WTC11 (cell line): ENCODE data around the gene SIGLEC12. TPM values are rescaled to one million over a fixed set of nuclear protein-coding genes. Genes with fewer than 3 reads are reported as not detected.

Experiments used
- ATAC-seq: fragments of 200-7000 bp; cut with Tn5 transposase; 2 replicates; pipeline ENCODE4 v1.10.0; 2021; ENCODE audit warnings: mild to moderate bottlenecking, moderate library complexity
- CTCF ChIA-PET: fragments of 300-600 bp; sonication (Branson Sonifier 250); formaldehyde crosslinking; loops from one replicate; lab custom pipeline; 2021; ENCODE audit warnings: antibody characterized with exemption; lab: Charles Lee
- POLR2A ChIA-PET: fragments of 350-600 bp; sonication (Branson Sonifier 250); formaldehyde crosslinking; loops from one replicate; lab custom pipeline; 2021; ENCODE audit warnings: antibody characterized with exemption; lab: Charles Lee
- DNase-seq: peaks from one replicate; pipeline ENCODE4 v3.0.0; 2021; ENCODE audit warnings: low spot score
- H3K27ac Mint-ChIP-seq: 2 replicates; pipeline ENCODE4 v1.8.0; 2021; ENCODE audit warnings: mixed read lengths
- H3K27me3 Mint-ChIP-seq: 2 replicates; pipeline ENCODE4 v1.8.0; 2021; ENCODE audit warnings: low read depth, mild to moderate bottlenecking, moderate library complexity, mixed read lengths
- H3K36me3 Mint-ChIP-seq: 2 replicates; pipeline ENCODE4 v1.8.0; 2021; ENCODE audit warnings: mixed read lengths
- H3K4me1 Mint-ChIP-seq: 2 replicates; pipeline ENCODE4 v1.8.0; 2022; ENCODE audit warnings: mixed read lengths
- H3K4me3 Mint-ChIP-seq: 2 replicates; pipeline ENCODE4 v1.8.0; 2021; ENCODE audit warnings: mild to moderate bottlenecking, moderate library complexity, mixed read lengths
- H3K9me3 Mint-ChIP-seq: 2 replicates; pipeline ENCODE4 v1.8.0; 2021; ENCODE audit warnings: mixed read lengths
- ATF1 ChIP-seq: sonication (generic); formaldehyde crosslinking; IDR thresholded peaks from 2 replicates; pipeline ENCODE4 v1.8.1; 2023; ENCODE audit warnings: mild to moderate bottlenecking, moderate library complexity, missing genetic modification reagents
- ATF3 ChIP-seq: sonication (generic); formaldehyde crosslinking; conservative IDR thresholded peaks from 2 replicates; pipeline ENCODE4 v1.8.1; 2022; ENCODE audit warnings: mild to moderate bottlenecking, missing genetic modification reagents
- E2F1 ChIP-seq: sonication (generic); formaldehyde crosslinking; IDR thresholded peaks from 2 replicates; pipeline ENCODE4 v1.8.0; 2022; ENCODE audit warnings: mild to moderate bottlenecking, missing genetic modification reagents
- E2F4 ChIP-seq: sonication (generic); formaldehyde crosslinking; IDR thresholded peaks from 2 replicates; pipeline ENCODE4 v1.8.1; 2022; ENCODE audit warnings: low read depth, mild to moderate bottlenecking, moderate library complexity, missing genetic modification reagents, borderline replicate concordance
- ELF4 ChIP-seq: sonication (generic); formaldehyde crosslinking; IDR thresholded peaks from 2 replicates; pipeline ENCODE4 v1.8.1; 2022; ENCODE audit warnings: low read depth, mild to moderate bottlenecking, moderate library complexity, missing genetic modification reagents
- EMX1 ChIP-seq: fragments of 250-450 bp; sonication (Bioruptor Pico); IDR thresholded peaks from 2 replicates; pipeline ENCODE4 v1.8.0; 2021; ENCODE audit warnings: mild to moderate bottlenecking
- ETV6 ChIP-seq: sonication (generic); formaldehyde crosslinking; IDR thresholded peaks from 2 replicates; pipeline ENCODE4 v1.8.1; 2022; ENCODE audit warnings: mild to moderate bottlenecking, missing genetic modification reagents
- FOXP4 ChIP-seq: sonication (generic); formaldehyde crosslinking; IDR thresholded peaks from 2 replicates; pipeline ENCODE4 v1.8.0; 2022; ENCODE audit warnings: mild to moderate bottlenecking, missing genetic modification reagents
- STAT6 ChIP-seq: sonication (generic); formaldehyde crosslinking; conservative IDR thresholded peaks from 2 replicates; pipeline ENCODE4 v1.8.1; 2023; ENCODE audit warnings: mild to moderate bottlenecking, low read depth, missing genetic modification reagents, moderate library complexity
- USF2 ChIP-seq: sonication (generic); formaldehyde crosslinking; IDR thresholded peaks from 2 replicates; pipeline ENCODE4 v1.8.1; 2023; ENCODE audit warnings: mild to moderate bottlenecking, missing genetic modification reagents, moderate library complexity
- ZMAT4 ChIP-seq: fragments of 250-450 bp; sonication (Bioruptor Pico); IDR thresholded peaks from 2 replicates; pipeline ENCODE4 v1.9.0; 2021; ENCODE audit warnings: mild to moderate bottlenecking
- ZSCAN18 ChIP-seq: fragments of 250-450 bp; sonication (Bioruptor Pico); IDR thresholded peaks from 2 replicates; pipeline ENCODE4 v2.1.2; 2022; ENCODE audit warnings: mild to moderate bottlenecking, moderate library complexity
- total RNA-seq: library from RNA; stranded (reverse); gene quantifications from 3 replicates; pipeline ENCODE4 v1.2.3, GENCODE V29; 2021
- TF ChIP-seq, protein P1 (sequence below): sonication (generic); formaldehyde crosslinking; IDR thresholded peaks from 2 replicates; pipeline ENCODE4 v1.8.1; 2022; ENCODE audit warnings: missing genetic modification reagents, borderline replicate concordance

SIGLEC12 gene
- total RNA-seq, 1 experiment from 2014 or later: not detected

DNA sequence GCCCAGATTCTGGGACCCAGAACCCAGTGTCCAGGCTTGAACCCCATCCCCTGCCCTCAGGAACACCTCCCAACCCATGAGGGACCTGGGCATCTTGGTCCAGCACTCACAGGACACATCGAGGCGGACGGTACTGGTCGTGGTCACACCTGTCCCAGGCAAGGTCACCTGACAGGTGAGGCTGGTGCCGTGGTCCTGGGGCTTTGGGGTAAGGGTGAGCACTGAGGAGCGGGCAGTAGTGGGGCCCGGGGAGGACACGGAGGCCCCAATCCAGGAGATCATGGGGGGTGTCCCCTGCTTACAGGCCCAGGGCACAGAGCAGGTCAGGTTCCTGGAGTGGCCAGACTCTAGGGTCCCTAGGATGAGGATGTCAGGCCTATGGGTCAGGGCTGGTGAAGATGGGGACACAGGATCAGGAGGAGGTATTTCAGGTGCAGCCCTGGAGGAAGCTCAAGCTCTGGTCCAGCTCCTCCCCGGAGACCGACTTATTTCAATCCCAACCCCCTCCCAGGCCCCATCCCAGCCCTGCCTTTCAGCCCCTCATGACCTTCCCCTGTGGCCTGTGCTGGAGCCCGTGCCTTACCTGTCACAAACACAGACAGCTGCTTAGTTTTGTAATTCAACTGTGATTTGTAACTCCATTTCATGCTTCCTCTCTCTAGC is 44.1 kb downstream of the SIGLEC12 start:
- no peak for ATAC-seq
- no peak for DNase-seq
- H3K27me3 Mint-ChIP-seq: peaks cover 21% of the 10 kb centered on the region
- TF ChIP-seq EMX1 (CRISPR knock-in tag): no peak
- TF ChIP-seq ZSCAN18 (CRISPR knock-in tag): no peak
- TF ChIP-seq FOXP4 (CRISPR knock-in tag): no peak
- no peak for TF ChIP-seq USF2
- no peak for TF ChIP-seq ETV6 (CRISPR knock-in tag)
- no peak for TF ChIP-seq E2F1 (CRISPR knock-in tag)
- TF ChIP-seq ATF1 (CRISPR knock-in tag): no peak
- TF ChIP-seq STAT6: no peak
- TF ChIP-seq ATF3 (CRISPR knock-in tag): no peak
- TF ChIP-seq ZMAT4: no peak
- no peak for TF ChIP-seq E2F4 (CRISPR knock-in tag)
- no peak for TF ChIP-seq ELF4 (CRISPR knock-in tag)
- TF ChIP-seq, protein P1, sequence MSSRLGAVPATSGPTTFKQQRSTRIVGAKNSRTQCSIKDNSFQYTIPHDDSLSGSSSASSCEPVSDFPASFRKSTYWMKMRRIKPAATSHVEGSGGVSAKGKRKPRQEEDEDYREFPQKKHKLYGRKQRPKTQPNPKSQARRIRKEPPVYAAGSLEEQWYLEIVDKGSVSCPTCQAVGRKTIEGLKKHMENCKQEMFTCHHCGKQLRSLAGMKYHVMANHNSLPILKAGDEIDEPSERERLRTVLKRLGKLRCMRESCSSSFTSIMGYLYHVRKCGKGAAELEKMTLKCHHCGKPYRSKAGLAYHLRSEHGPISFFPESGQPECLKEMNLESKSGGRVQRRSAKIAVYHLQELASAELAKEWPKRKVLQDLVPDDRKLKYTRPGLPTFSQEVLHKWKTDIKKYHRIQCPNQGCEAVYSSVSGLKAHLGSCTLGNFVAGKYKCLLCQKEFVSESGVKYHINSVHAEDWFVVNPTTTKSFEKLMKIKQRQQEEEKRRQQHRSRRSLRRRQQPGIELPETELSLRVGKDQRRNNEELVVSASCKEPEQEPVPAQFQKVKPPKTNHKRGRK: no peak
- 0 out of 2 replicates have a peak, but pooled peaks cover 2% of the 10 kb centered on the region for H3K4me1 Mint-ChIP-seq
- H3K36me3 Mint-ChIP-seq: no peaks in the 10 kb centered on the region
- H3K4me3 Mint-ChIP-seq: no peak overlapping the region
- H3K9me3 Mint-ChIP-seq: peaks cover 4% of the 10 kb centered on the region; the same call in 1 of the 2 replicates
- H3K27ac Mint-ChIP-seq: no peak overlapping the region
- ChIA-PET POLR2A (no interaction called here), CTCF (interaction anchor here (0.5 to 1.6 kb wide), 3 partner anchors 199 to 1687 kb away, joined by 3 to 4 read pairs (median 3); no protein-coding TSS in a partner anchor)
